Endothelial cell of umbilical vein (primary cell): ENCODE results near the gene ATP6AP2.

ENCODE experiments used
- CTCF ChIP-seq, 2 donors: IDR thresholded peaks; 1 replicate in 1 of 2; 2 replicates in 1 of 2; pipeline ENCODE4 v1.5.1; 2011; ENCODE audit warnings: low read length in 2 of 2, mild to moderate bottlenecking in 2 of 2, moderate library complexity in 2 of 2, control low read depth in 1 of 2, inconsistent platforms in 1 of 2, low read depth in 1 of 2; ENCODE audit not compliant: insufficient read depth in 1 of 2; ENCODE audit errors: extremely low read depth in 1 of 2
- EZH2 ChIP-seq: IDR thresholded peaks from 2 replicates; pipeline ENCODE4 v1.6.1; 2012; ENCODE audit warnings: borderline replicate concordance, low read depth, mild to moderate bottlenecking, moderate library complexity, low read length, inconsistent platforms; ENCODE audit not compliant: severe bottlenecking
- JUN ChIP-seq: IDR thresholded peaks from 2 replicates; pipeline ENCODE4 v1.6.1; 2011; ENCODE audit warnings: borderline replicate concordance, low read depth; ENCODE audit not compliant: insufficient read length, insufficient read depth
- MAX ChIP-seq: IDR thresholded peaks from 2 replicates; pipeline ENCODE4 v1.6.1; 2011; ENCODE audit not compliant: insufficient read depth, insufficient read length
- POLR2A ChIP-seq: IDR thresholded peaks from 2 replicates; pipeline ENCODE4 v1.6.1; 2012; ENCODE audit warnings: low read depth, mild to moderate bottlenecking, control low read depth, low read length

GRCh38 chrX:40644176-40644575 is 63.4 kb downstream of the ATP6AP2 start:
- TF ChIP-seq CTCF (IDR thresholded peaks at IDR 0.05; ENCODE audit: extremely low read depth in 1 of 2, insufficient read depth in 1 of 2, low read depth in 1 of 2, low read length in 2 of 2) (no peak), POLR2A (no peak), EZH2 (no peak), MAX (no peak), JUN (no peak)
